ENCODE results near the gene GLYATL2. TPM values are rescaled to one million over a fixed set of nuclear protein-coding genes. Genes with fewer than 3 reads are reported as not detected.

GLYATL2 gene
- polyA plus RNA-seq, 2 of the 4 experiments (the other 2 are of a cell fraction): 0.05 to 0.08 TPM

GRCh38 chr11:58832056-58832645, 12.4 kb downstream of the GLYATL2 start:
- Histone ChIP-seq H3K4me2 (no peak overlapping the region), H3K27ac (no peak overlapping the region), H3K9me3 (no peaks in the 10 kb centered on the region), H3K4me3 (no peak overlapping the region), H3K4me1 (no peaks in the 10 kb centered on the region)
- ATAC-seq (no peak), DNase-seq (ENCODE audit: low read depth in 1 of 2, low spot score in 1 of 2) (no peak), FAIRE-seq (no peak)
- CTCF ChIA-PET: no interaction called here
- 3% methylated on average over 1 of the region's 1 CpG for WGBS (ENCODE audit: missing lambda C conversion rate)
- TF ChIP-seq MAFK (IDR thresholded peaks at IDR 0.05; ENCODE audit: partially characterized antibody): peak; percentile 53
- TF ChIP-seq HDAC2 (IDR thresholded peaks at IDR 0.05): no peak
- TF ChIP-seq JUNB (IDR thresholded peaks at IDR 0.05): no peak
- no peak for TF ChIP-seq RFX5 (IDR thresholded peaks at IDR 0.05)
- no peak for TF ChIP-seq JUN (IDR thresholded peaks at IDR 0.05)
- POLR2A ChIA-PET: no interaction called here

GRCh38 chr11:58830673-58831301, 13.7 kb downstream of the GLYATL2 start:
- ChIA-PET CTCF (interaction anchor here (1.0 kb wide), 1 partner anchor 297 kb away, joined by 3 read pairs; no protein-coding TSS in a partner anchor), POLR2A (no interaction called here)
- Histone ChIP-seq H3K4me1 (no peaks in the 10 kb centered on the region), H3K4me3 (no peak overlapping the region), H3K9me3 (no peaks in the 10 kb centered on the region), H3K4me2 (no peak overlapping the region), H3K27ac (no peak overlapping the region)
- DNase-seq (ENCODE audit: low read depth in 1 of 2, low spot score in 1 of 2): no peak
- WGBS (ENCODE audit: missing lambda C conversion rate): 39% methylated on average over 29 of the region's 31 CpGs
- no peak for ATAC-seq
- TF ChIP-seq ESRRA (IDR thresholded peaks at IDR 0.05; ENCODE audit: borderline replicate concordance, low read length): no peak
- TF ChIP-seq PHF8 (IDR thresholded peaks at IDR 0.05; ENCODE audit: borderline replicate concordance, low read depth): no peak
- no peak for TF ChIP-seq CHD2 (IDR thresholded peaks at IDR 0.05; ENCODE audit: low read length, partially characterized antibody)
- TF ChIP-seq POLR2AphosphoS2 (conservative IDR thresholded peaks at IDR 0.05; ENCODE audit: low read length): no peak
- TF ChIP-seq CTCF (IDR thresholded peaks at IDR 0.05): no peak
- FAIRE-seq: no peak

- Histone ChIP-seq H3K9me3 (no peaks in the 10 kb centered on the region), H3K4me2 (no peak overlapping the region), H3K27ac (no peak overlapping the region), H3K4me3 (no peak overlapping the region), H3K4me1 (no peaks in the 10 kb centered on the region)
- ChIA-PET POLR2A (no interaction called here), CTCF (no interaction called here)
- FAIRE-seq (no peak), DNase-seq (ENCODE audit: low read depth in 1 of 2, low spot score in 1 of 2) (no peak), ATAC-seq (no peak)
- no peak for TF ChIP-seq MAX (IDR thresholded peaks at IDR 0.05)
- no peak for TF ChIP-seq ZC3H11A (IDR thresholded peaks at IDR 0.05)
- no peak for TF ChIP-seq POLR2AphosphoS2 (conservative IDR thresholded peaks at IDR 0.05; ENCODE audit: low read length)
- TF ChIP-seq TFCP2L1 (CRISPR knock-in tag; IDR thresholded peaks at IDR 0.05): no peak
- no peak for TF ChIP-seq POLR2A (IDR thresholded peaks at IDR 0.05; ENCODE audit: low read length)
- TF ChIP-seq JUNB (IDR thresholded peaks at IDR 0.05): no peak
- TF ChIP-seq RARB (CRISPR knock-in tag; IDR thresholded peaks at IDR 0.05): no peak
- no peak for TF ChIP-seq CEBPB (IDR thresholded peaks at IDR 0.05)
- TF ChIP-seq CBX2 (IDR thresholded peaks at IDR 0.05; ENCODE audit: borderline replicate concordance, low read depth): no peak
- TF ChIP-seq ELK1 (IDR thresholded peaks at IDR 0.05; ENCODE audit: low read depth, low read length): no peak
- TF ChIP-seq GATA3 (IDR thresholded peaks at IDR 0.05; ENCODE audit: borderline replicate concordance): no peak
- no peak for TF ChIP-seq HES2 (IDR thresholded peaks at IDR 0.05)
- no peak for TF ChIP-seq HOXA7 (CRISPR knock-in tag; IDR thresholded peaks at IDR 0.05)
- TF ChIP-seq FOSL2 (IDR thresholded peaks at IDR 0.05): no peak
- no peak for TF ChIP-seq FOSL2 (CRISPR knock-in tag; IDR thresholded peaks at IDR 0.05)
- no peak for TF ChIP-seq MYC (IDR thresholded peaks at IDR 0.05; ENCODE audit: borderline replicate concordance, low read length)
- no peak for TF ChIP-seq HMGXB4 (CRISPR knock-in tag; IDR thresholded peaks at IDR 0.05; ENCODE audit: borderline replicate concordance)
Measured at GRCh38 chr11:58829786-58830185, 14.7 kb downstream of the GLYATL2 start.

Measured in A549 (cell line).